ENCODE measurements around the gene PIK3R5.

DNA sequence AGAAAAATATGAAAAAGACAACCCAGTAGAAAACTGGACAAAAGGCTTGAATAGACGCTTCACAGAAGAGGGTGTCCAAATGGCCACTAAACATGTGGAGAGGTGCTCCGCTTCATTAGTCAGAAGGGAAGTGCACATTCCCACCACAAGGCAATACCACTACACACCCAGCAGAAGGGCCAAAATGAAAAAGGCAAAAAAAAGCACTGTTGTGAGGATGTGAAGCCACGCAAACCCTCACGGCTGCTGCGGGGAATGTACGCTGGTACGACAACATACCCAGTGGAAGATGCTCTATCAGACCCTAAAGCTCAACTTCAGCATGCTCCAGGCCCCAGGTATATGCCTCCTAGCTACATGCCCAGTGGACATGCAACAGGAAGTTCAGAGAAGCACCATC lies 17.0 kb downstream of the PIK3R5 start:
- TF ChIP-seq, protein P1, sequence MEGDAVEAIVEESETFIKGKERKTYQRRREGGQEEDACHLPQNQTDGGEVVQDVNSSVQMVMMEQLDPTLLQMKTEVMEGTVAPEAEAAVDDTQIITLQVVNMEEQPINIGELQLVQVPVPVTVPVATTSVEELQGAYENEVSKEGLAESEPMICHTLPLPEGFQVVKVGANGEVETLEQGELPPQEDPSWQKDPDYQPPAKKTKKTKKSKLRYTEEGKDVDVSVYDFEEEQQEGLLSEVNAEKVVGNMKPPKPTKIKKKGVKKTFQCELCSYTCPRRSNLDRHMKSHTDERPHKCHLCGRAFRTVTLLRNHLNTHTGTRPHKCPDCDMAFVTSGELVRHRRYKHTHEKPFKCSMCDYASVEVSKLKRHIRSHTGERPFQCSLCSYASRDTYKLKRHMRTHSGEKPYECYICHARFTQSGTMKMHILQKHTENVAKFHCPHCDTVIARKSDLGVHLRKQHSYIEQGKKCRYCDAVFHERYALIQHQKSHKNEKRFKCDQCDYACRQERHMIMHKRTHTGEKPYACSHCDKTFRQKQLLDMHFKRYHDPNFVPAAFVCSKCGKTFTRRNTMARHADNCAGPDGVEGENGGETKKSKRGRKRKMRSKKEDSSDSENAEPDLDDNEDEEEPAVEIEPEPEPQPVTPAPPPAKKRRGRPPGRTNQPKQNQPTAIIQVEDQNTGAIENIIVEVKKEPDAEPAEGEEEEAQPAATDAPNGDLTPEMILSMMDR (IDR thresholded peaks at IDR 0.05): no peak
- TF ChIP-seq POLR2A (IDR thresholded peaks at IDR 0.05): no peak

All from heart left ventricle (tissue), 13 donors.